HepG2 (cell line): ENCODE results near the gene LAMTOR2. TPM values are rescaled to one million over a fixed set of nuclear protein-coding genes. Genes with fewer than 3 reads are reported as not detected.

Experiments
- BCL6 ChIP-seq: IDR thresholded peaks from 2 replicates; pipeline ENCODE4 v1.6.1; 2016; ENCODE audit warnings: missing genetic modification reagents, missing compliant biosample characterization
- DBP ChIP-seq: sonication (generic); formaldehyde crosslinking; IDR thresholded peaks from 2 replicates; pipeline ENCODE4 v1.4.0; 2020; ENCODE audit warnings: missing genetic modification reagents; ENCODE audit errors: not compliant biosample characterization
- FOXJ3 ChIP-seq: sonication (generic); formaldehyde crosslinking; IDR thresholded peaks from 2 replicates; pipeline ENCODE4 v1.4.0; 2020; ENCODE audit warnings: missing genetic modification reagents, mild to moderate bottlenecking, borderline replicate concordance
- HDAC1 ChIP-seq: sonication (generic); formaldehyde crosslinking; IDR thresholded peaks from 2 replicates; pipeline ENCODE4 v1.5.1; 2020; ENCODE audit warnings: mild to moderate bottlenecking, missing genetic modification reagents
- MED13 ChIP-seq: sonication (generic); formaldehyde crosslinking; IDR thresholded peaks from 2 replicates; pipeline ENCODE4 v1.5.0; 2020; ENCODE audit warnings: missing genetic modification reagents
- MTF2 ChIP-seq: sonication (generic); formaldehyde crosslinking; IDR thresholded peaks from 2 replicates; pipeline ENCODE4 v1.5.0; 2020; ENCODE audit warnings: missing genetic modification reagents, borderline replicate concordance
- NFIB ChIP-seq: sonication (generic); formaldehyde crosslinking; IDR thresholded peaks from 2 replicates; pipeline ENCODE4 v1.9.0; 2021; ENCODE audit warnings: missing genetic modification reagents, mild to moderate bottlenecking, borderline replicate concordance
- NR1H2 ChIP-seq: sonication (generic); formaldehyde crosslinking; IDR thresholded peaks from 2 replicates; pipeline ENCODE4 v1.8.1; 2022; ENCODE audit warnings: low read depth, missing genetic modification reagents, borderline replicate concordance
- NR2F6 ChIP-seq, 2 experiments: IDR thresholded peaks; 2 replicates each; pipeline ENCODE4 v1.6.1; 2016; ENCODE audit warnings: antibody characterized with exemption in 1 of 2, mild to moderate bottlenecking in 1 of 2
- SKI ChIP-seq: fragments of 450-650 bp; IDR thresholded peaks from one replicate; pipeline ENCODE4 v1.6.1; 2018; ENCODE audit warnings: mild to moderate bottlenecking; ENCODE audit not compliant: partially characterized antibody
- SUZ12 ChIP-seq: fragments of 150-350 bp; IDR thresholded peaks from 2 replicates; pipeline ENCODE4 v1.6.1; 2014; ENCODE audit warnings: low read depth, low read length
- TCF12 ChIP-seq, 2 experiments: fragments of 450-650 bp in 1 of 2; sonication (generic) in 1 of 2; formaldehyde crosslinking in 1 of 2; IDR thresholded peaks; 2 replicates each; pipeline versions ENCODE4 v1.6.1 to v1.8.0; 2017 to 2022; ENCODE audit warnings: antibody characterized with exemption in 1 of 2, mild to moderate bottlenecking in 1 of 2, missing genetic modification reagents in 1 of 2, moderate library complexity in 1 of 2
- ZEB1 ChIP-seq: IDR thresholded peaks from 2 replicates; pipeline ENCODE4 v1.6.1; 2012; ENCODE audit warnings: mild to moderate bottlenecking, low read depth, inconsistent platforms; ENCODE audit not compliant: insufficient replicate concordance
- ZNF382 ChIP-seq: sonication (generic); formaldehyde crosslinking; IDR thresholded peaks from 2 replicates; pipeline ENCODE4 v1.5.0; 2020; ENCODE audit warnings: missing genetic modification reagents, mild to moderate bottlenecking, borderline replicate concordance
- ZNF44 ChIP-seq: sonication (generic); formaldehyde crosslinking; IDR thresholded peaks from 2 replicates; pipeline ENCODE4 v1.5.1; 2020; ENCODE audit warnings: mild to moderate bottlenecking, missing genetic modification reagents
- ZNF543 ChIP-seq: sonication (generic); formaldehyde crosslinking; IDR thresholded peaks from 2 replicates; pipeline ENCODE4 v1.4.0; 2020; ENCODE audit warnings: mild to moderate bottlenecking, missing genetic modification reagents
- ZNF574 ChIP-seq: sonication (generic); formaldehyde crosslinking; IDR thresholded peaks from 2 replicates; pipeline ENCODE4 v1.4.0; 2020; ENCODE audit warnings: missing genetic modification reagents
- ZNF687 ChIP-seq: sonication (generic); formaldehyde crosslinking; IDR thresholded peaks from 2 replicates; pipeline ENCODE4 v1.5.1; 2020; ENCODE audit warnings: mild to moderate bottlenecking, missing genetic modification reagents, moderate library complexity
- polyA plus RNA-seq, 8 experiments: library from polyadenylated mRNA; depleted of rRNA in 3 of 8; stranded (reverse) in 7 of 8; unstranded in 1 of 8; fragments of >200 nt; fragmentation: Illumina TruSeq in 4 of 8; extraction: Trizol in 4 of 8; gene quantifications; 2 replicates each; pipeline versions ENCODE4 v1.2.1 to v1.2.3, GENCODE V29; 2011 to 2016; ENCODE audit warnings: low read depth in 4 of 8, missing spikeins in 1 of 8, mixed read lengths in 1 of 8; ENCODE audit not compliant: insufficient read depth in 1 of 8
- total RNA-seq, 5 experiments: library from RNA; depleted of rRNA; stranded (reverse); fragments of >200 nt; fragmentation: Illumina TruSeq; extraction: Trizol; gene quantifications; 2 replicates each; pipeline ENCODE4 v1.2.3, GENCODE V29; 2016; ENCODE audit warnings: low read depth in 1 of 5
- TF ChIP-seq, protein P1 (sequence below): sonication (generic); formaldehyde crosslinking; IDR thresholded peaks from 2 replicates; pipeline ENCODE4 v1.4.0; 2020; ENCODE audit warnings: mild to moderate bottlenecking, missing genetic modification reagents

Gene LAMTOR2
- total and polyA plus RNA-seq, 2 of the 13 experiments (the other 11 are each of a cell fraction or from before 2014, with no cell fraction given): 36.5 to 66.4 TPM

DNA sequence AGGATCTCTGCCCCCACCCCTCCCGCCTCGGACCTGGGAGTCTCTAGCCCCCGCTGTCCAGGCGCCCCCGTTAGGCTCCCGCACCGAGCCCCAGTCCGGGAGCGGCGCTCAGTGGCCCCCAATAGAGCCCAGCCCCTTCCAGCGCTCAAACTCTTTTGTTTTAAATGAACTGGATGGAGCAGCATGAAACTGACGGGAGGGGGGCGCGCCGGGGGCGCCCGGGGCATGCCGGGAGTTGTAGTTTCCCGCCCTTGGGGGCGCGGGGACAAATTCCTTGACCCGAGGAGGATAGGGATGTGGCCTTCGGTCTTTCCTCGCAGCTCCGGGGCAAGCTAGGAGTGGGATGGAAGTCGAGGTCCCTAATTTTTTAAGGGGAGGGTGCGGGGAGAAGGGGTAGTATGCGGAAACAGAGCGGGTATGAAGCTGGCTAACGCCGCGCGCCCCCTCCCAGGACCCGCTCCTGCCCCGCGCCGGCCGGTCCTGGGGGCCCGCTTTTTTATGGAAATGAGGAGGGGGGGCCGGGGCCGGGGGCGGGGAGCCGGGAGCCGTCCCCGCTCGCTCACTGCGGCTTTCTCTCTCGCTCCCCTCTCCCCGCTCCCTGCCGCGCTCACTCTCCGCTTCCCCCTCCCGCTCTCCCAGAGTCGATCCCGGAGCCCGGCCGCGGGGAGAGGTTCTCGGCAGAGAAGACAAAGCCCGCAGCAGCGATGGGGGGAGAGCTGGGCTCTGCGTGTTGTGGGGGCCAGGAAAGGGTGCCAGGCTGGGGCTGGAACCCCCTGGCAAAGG, 27.9 kb downstream of the LAMTOR2 start, which contains the start of gene MEX3A (continued):
- TF ChIP-seq SUZ12 (peak; percentile 75), ZNF687 (peak; percentile 52), NR2F6 (IDR thresholded peaks at IDR 0.05) (peak; percentile 71), NR2F6 (CRISPR knock-in tag; IDR thresholded peaks at IDR 0.05) (peak; percentile 59), NR1H2 (CRISPR knock-in tag) (no peak), TCF12 (IDR thresholded peaks at IDR 0.05) (no peak), TCF12 (CRISPR knock-in tag; IDR thresholded peaks at IDR 0.05) (no peak), BCL6 (no peak), ZNF574 (CRISPR knock-in tag) (peak; percentile 84), ZEB1 (no peak), HDAC1 (peak; percentile 37; the same call in 1 of the 2 replicates), ZNF382 (no peak), FOXJ3 (CRISPR knock-in tag) (no peak), SKI (no peak), NFIB (no peak), ZNF44 (CRISPR knock-in tag) (no peak), MED13 (CRISPR knock-in tag) (no peak), ZNF543 (no peak), DBP (CRISPR knock-in tag) (no peak), MTF2 (CRISPR knock-in tag) (no peak)
- TF ChIP-seq, protein P1, sequence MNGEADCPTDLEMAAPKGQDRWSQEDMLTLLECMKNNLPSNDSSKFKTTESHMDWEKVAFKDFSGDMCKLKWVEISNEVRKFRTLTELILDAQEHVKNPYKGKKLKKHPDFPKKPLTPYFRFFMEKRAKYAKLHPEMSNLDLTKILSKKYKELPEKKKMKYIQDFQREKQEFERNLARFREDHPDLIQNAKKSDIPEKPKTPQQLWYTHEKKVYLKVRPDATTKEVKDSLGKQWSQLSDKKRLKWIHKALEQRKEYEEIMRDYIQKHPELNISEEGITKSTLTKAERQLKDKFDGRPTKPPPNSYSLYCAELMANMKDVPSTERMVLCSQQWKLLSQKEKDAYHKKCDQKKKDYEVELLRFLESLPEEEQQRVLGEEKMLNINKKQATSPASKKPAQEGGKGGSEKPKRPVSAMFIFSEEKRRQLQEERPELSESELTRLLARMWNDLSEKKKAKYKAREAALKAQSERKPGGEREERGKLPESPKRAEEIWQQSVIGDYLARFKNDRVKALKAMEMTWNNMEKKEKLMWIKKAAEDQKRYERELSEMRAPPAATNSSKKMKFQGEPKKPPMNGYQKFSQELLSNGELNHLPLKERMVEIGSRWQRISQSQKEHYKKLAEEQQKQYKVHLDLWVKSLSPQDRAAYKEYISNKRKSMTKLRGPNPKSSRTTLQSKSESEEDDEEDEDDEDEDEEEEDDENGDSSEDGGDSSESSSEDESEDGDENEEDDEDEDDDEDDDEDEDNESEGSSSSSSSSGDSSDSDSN: peak; percentile 66
